ENCODE data around the gene MTMR12. TPM values are rescaled to one million over a fixed set of nuclear protein-coding genes. Genes with fewer than 3 reads are reported as not detected.
"Not testable (repeated sequence)": the region's sequence is repeated elsewhere in the genome, so short reads cannot be mapped to it uniquely, and the experiment has no call there.

The MTMR12 gene
- total RNA-seq, 1 donor from 2014 or later: 36.3 TPM

DNA sequence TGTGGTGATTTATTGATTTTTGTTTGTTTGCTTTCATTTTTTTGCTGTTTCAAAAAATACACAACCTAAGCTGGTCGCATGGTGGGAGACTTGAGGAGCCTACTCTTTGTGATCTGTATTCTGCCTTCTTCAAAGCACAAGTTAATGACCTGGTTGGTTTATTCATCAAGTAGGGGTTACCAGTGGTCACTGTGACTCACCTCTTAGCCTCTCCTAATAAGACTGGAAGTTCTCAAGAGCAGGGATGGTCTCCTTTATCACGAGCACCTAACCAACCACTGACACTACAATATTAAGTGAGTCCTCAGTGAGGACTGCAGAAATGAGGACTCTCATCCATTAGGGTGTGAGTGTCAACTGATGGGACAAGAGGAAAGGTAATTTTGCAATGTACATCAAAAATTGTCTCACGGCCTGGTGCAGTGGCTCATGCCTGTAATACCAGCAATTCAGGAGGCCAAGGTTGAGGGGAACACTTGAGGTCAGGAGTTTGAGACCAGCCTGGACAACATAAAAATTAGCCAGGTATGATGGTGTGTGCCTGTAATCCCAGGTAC lies 13.6 kb upstream of the MTMR12 start:
- Mint-ChIP-seq H3K9me3 (peaks cover 5% of the 10 kb centered on the region), H3K4me1 (peaks cover 2% of the 10 kb centered on the region), H3K36me3 (ENCODE audit: low read depth) (peaks cover 4% of the 10 kb centered on the region), H3K27ac (peak overlapping the region; percentile 1), H3K4me3 (no peak overlapping the region), H3K27me3 (no peaks in the 10 kb centered on the region)
- TF ChIP-seq, protein P1, sequence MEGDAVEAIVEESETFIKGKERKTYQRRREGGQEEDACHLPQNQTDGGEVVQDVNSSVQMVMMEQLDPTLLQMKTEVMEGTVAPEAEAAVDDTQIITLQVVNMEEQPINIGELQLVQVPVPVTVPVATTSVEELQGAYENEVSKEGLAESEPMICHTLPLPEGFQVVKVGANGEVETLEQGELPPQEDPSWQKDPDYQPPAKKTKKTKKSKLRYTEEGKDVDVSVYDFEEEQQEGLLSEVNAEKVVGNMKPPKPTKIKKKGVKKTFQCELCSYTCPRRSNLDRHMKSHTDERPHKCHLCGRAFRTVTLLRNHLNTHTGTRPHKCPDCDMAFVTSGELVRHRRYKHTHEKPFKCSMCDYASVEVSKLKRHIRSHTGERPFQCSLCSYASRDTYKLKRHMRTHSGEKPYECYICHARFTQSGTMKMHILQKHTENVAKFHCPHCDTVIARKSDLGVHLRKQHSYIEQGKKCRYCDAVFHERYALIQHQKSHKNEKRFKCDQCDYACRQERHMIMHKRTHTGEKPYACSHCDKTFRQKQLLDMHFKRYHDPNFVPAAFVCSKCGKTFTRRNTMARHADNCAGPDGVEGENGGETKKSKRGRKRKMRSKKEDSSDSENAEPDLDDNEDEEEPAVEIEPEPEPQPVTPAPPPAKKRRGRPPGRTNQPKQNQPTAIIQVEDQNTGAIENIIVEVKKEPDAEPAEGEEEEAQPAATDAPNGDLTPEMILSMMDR (IDR thresholded peaks at IDR 0.05): no peak
- ChIA-PET CTCF (interaction anchor here (7.3 kb wide), 1 partner anchor 94 kb away, joined by 187 read pairs; no protein-coding TSS in a partner anchor), POLR2A (interaction anchor here (0.7 kb wide), 1 partner anchor 25 kb away, joined by 3 read pairs; no protein-coding TSS in a partner anchor)
- no peak for ATAC-seq (ENCODE audit: low read depth)
- intact Hi-C loops (cut with micrococcal nuclease): no loop called here
- no peak for DNase-seq

DNA sequence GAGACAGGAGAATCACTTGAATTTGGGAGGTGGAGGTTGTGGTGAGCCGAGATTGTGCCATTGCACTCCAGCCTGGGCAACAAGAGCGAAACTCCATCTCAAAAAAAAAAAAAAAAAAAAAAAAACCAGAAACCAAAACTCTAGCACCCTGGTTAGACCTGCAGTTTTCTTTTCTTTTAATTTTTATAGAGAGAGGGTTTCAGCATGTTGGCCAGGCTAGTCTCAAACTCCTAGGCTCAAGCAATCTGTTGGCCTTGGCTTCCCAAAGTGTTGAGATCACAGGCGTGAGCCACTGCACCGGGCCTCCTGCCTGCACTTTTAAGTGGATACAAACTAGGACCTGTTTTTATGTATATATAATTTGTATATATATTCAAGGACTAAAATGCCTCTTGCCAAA lies 12.9 kb upstream of the MTMR12 start:
- ATAC-seq (ENCODE audit: low read depth): no peak
- no peaks in the 10 kb centered on the region for H3K27me3 Mint-ChIP-seq
- no peak overlapping the region for H3K27ac Mint-ChIP-seq
- CTCF ChIA-PET: interaction anchor here (0.9 to 7.3 kb wide), 2 partner anchors 93 to 94 kb away, joined by 4 to 187 read pairs; no protein-coding TSS in a partner anchor
- POLR2A ChIA-PET: no interaction called here
- H3K9me3 Mint-ChIP-seq: peaks cover 5% of the 10 kb centered on the region
- TF ChIP-seq, protein P1 (IDR thresholded peaks at IDR 0.05): no peak
- H3K36me3 Mint-ChIP-seq (ENCODE audit: low read depth): peaks cover 4% of the 10 kb centered on the region
- DNase-seq: no peak
- intact Hi-C loops (cut with micrococcal nuclease): no loop called here
- peaks cover 2% of the 10 kb centered on the region for H3K4me1 Mint-ChIP-seq
- no peak overlapping the region for H3K4me3 Mint-ChIP-seq

DNA sequence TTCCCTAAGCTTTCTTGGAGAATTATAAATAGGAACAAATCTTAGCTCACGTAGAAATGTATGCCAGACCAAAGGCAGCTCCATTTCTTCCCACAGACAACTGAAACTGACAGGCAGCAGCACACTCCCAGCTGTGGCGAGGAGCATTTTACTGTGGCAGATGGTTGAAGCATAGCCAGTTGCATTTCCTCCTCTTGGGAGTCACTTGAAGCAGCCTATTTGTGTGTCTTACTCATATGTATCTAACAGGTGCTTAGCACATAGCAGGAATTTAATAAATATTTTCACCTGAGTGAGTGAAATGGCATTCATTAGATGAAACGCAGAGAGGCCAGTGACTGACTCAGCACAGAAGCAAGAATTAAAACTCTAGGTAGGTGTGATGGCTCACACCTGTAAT lies 12.3 kb upstream of the MTMR12 start:
- H3K27ac Mint-ChIP-seq: no peak overlapping the region
- no peaks in the 10 kb centered on the region for H3K27me3 Mint-ChIP-seq
- H3K4me1 Mint-ChIP-seq: peaks cover 2% of the 10 kb centered on the region
- intact Hi-C loops (cut with micrococcal nuclease): no loop called here
- H3K4me3 Mint-ChIP-seq: no peak overlapping the region
- ChIA-PET CTCF (interaction anchor here (0.9 kb wide), 1 partner anchor 93 kb away, joined by 4 read pairs; no protein-coding TSS in a partner anchor), POLR2A (no interaction called here)
- no peak for ATAC-seq (ENCODE audit: low read depth)
- peaks cover 4% of the 10 kb centered on the region for H3K36me3 Mint-ChIP-seq (ENCODE audit: low read depth)
- TF ChIP-seq, protein P1 (IDR thresholded peaks at IDR 0.05): no peak
- peaks cover 5% of the 10 kb centered on the region for H3K9me3 Mint-ChIP-seq
- no peak for DNase-seq

DNA sequence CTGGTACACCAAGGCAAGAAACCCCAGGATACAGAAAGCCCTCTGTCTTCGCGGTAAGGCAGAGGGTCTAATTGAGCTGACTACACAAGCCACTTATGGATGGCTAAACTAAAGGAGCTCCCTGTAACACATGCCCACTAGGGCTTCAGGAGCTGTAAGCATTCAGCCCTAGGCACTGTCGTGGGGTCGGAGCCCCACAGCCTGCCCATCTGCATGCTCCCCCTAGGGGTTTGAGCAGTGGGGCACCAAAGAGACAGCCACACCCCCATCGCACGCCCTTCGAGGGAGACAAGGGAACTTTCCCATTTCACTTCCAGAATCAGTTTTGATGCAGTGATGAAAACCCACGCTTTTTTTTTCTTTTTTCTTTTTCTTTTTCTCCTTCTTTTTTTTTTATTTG lies 11.0 kb upstream of the MTMR12 start:
- H3K36me3 Mint-ChIP-seq (ENCODE audit: low read depth): peaks cover 4% of the 10 kb centered on the region
- POLR2A ChIA-PET: no interaction called here
- DNase-seq: no peak
- no peaks in the 10 kb centered on the region for H3K27me3 Mint-ChIP-seq
- CTCF ChIA-PET: no interaction called here
- H3K4me1 Mint-ChIP-seq: no peaks in the 10 kb centered on the region
- intact Hi-C loops (cut with micrococcal nuclease): no loop called here
- no peak overlapping the region for H3K4me3 Mint-ChIP-seq
- ATAC-seq (ENCODE audit: low read depth): no peak
- peaks cover 5% of the 10 kb centered on the region for H3K9me3 Mint-ChIP-seq
- no peak overlapping the region for H3K27ac Mint-ChIP-seq
- TF ChIP-seq, protein P1 (IDR thresholded peaks at IDR 0.05): no peak

DNA sequence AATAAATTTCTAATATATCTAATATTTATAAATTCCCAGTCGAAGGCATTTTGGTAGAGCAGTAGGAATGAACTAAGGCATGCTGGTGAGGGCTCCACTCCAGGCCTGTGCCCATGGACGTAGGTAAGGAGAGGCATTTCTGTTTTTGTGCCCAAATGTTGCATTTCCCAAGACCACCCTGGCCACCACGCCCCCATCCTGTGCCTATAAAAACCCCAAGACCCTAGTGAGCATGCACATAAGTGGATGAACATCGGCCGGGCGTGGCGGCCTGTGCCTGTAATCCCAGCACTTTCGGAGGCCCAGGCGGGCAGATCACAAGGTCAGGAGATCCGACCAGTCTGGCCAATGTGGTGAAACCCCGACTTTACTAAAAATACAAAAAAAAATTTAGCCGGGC lies 10.1 kb upstream of the MTMR12 start:
- H3K9me3 Mint-ChIP-seq: peaks cover 5% of the 10 kb centered on the region
- no peaks in the 10 kb centered on the region for H3K4me1 Mint-ChIP-seq
- ChIA-PET CTCF (no interaction called here), POLR2A (no interaction called here)
- intact Hi-C loops (cut with micrococcal nuclease): no loop called here
- DNase-seq (no peak), ATAC-seq (ENCODE audit: low read depth) (no peak)
- TF ChIP-seq, protein P1 (IDR thresholded peaks at IDR 0.05): no peak
- no peaks in the 10 kb centered on the region for H3K27me3 Mint-ChIP-seq
- no peak overlapping the region for H3K27ac Mint-ChIP-seq
- no peak overlapping the region for H3K4me3 Mint-ChIP-seq
- H3K36me3 Mint-ChIP-seq (ENCODE audit: low read depth): peaks cover 4% of the 10 kb centered on the region

DNA sequence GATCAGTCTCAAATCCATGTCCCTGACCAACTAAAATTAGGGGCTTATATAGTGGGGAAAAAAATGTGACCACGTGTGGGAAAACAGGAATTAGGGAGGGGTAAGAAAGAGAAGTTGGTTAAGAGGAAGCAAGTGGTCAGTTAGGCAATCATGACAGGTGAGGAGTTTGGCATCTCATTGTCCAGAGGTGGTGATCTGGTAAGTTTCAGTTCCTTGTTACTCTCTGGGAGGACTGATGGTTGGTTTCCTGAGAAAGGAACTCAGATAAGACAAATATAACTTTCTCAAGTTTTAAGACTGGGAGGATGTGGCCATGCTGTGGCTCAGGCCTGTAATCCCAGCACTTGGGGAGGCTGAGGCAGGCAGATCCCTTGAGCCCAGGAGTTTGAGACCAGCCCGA lies 9.0 kb upstream of the MTMR12 start:
- ATAC-seq (ENCODE audit: low read depth); H3K9me3 Mint-ChIP-seq; H3K4me3 Mint-ChIP-seq; intact Hi-C loops (cut with micrococcal nuclease); H3K27me3 Mint-ChIP-seq; POLR2A ChIA-PET; H3K36me3 Mint-ChIP-seq (ENCODE audit: low read depth); H3K4me1 Mint-ChIP-seq; CTCF ChIA-PET; DNase-seq: not testable (repeated sequence)
- H3K27ac Mint-ChIP-seq: peak overlapping the region; percentile 13

Measured in activated B cell treated with CpG ODN at 0.5 μM for 24 hours (primary cell).